Limb (tissue), 2 donors: ENCODE measurements around the gene ANKRD11.
"Not testable (repeated sequence)": the region's sequence is repeated elsewhere in the genome, so short reads cannot be mapped to it uniquely, and the experiment has no call there.

ENCODE experiments used
- DNase-seq, 2 donors: peaks; one replicate each; pipeline ENCODE4 v3.0.0-alpha.2; 2016; ENCODE audit errors: extremely low spot score in 2 of 2

Gene ANKRD11

DNA sequence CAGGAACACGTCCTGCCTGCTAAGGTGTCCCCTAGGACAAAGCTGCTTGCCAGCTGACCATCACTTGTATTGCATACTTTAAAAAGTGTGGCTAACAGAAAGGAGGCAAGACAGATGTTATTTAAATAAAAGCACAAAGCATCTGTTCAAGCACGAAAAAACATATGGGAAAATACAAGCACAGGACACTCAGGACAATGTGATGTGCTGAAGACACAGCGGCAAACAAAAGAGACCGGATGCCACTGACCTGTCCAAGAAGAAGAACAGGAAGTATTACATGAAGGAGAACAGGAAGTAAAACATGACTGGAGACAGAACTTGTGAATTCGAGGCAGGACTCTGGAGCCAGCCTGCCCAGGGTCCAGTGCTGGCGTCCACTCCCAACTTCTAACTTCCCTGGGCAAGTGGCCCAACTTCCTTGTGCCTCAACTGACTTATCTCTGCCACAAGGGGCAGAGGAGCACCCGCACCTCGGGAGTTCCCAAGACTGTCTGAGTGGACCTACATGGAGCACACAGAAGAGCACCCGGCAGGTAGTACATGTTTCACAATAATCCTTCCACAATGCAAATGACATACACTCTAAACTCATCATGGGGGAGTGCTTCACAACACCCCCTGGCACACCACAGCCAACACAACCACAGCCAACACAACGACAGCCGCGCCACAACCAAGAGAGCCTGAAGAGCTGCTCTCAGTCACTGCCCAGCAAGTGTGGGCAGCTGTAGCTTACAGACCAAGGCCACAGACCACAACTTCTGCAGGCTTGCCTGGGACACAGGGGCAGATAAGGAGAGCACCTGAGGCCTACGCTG lies 36.6 kb downstream of the ANKRD11 start:
- DNase-seq = no peak

DNA sequence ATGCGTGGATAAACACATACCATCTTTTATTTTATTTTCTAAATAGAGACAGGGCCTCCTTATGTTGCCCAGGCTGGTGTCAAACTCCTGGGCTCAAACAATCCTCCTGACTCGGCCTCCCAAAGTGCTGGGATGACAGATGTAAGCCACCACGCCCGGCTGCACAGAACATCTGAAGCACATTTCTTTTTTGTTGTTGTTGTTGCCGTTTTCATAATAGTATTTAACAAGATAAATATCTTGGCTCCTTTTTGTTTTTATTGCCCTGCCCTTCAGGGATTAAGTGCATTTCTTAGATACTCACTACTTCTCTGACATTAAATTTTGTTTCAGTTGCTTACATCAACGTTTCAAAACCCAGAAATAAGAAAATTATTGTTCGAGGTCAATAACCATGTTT lies 37.4 kb downstream of the ANKRD11 start:
- DNase-seq = no peak

GRCh38 chr16:89452241-89452640 lies 38.1 kb downstream of the ANKRD11 start:
- no peak for DNase-seq

GRCh38 chr16:89450537-89450936 lies 39.8 kb downstream of the ANKRD11 start:
- DNase-seq = no peak

DNA sequence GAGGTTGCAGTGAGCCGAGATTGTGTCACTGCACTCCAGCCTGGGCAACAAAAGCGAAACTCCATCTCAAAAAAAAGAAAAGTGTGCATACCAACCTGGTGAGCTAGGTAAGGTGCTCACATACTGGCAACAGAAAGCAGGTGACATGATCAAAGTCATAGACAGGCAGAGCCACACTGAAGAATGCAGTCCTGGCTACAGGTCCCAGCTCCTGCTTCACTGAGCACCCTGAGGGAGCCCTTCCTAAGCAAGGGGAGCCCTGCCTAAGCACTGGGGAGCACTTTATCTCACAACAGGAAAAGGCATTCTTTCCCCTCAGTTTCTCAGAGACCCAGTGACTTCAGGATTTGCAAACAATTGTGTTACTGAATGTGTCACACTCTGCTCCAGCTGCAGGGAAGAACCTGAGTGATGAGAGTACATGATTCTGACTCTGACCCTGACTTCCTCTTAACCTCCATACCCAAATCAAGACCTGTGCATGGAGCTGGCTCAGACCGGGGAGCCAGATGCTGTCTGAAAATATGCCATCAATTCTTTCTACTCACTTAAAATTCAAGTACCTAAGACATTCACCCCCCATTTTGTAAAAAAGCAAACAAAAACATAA lies 40.5 kb downstream of the ANKRD11 start:
- DNase-seq = no peak

GRCh38 chr16:89448656-89449055 lies 41.7 kb downstream of the ANKRD11 start:
- no peak for DNase-seq

DNA sequence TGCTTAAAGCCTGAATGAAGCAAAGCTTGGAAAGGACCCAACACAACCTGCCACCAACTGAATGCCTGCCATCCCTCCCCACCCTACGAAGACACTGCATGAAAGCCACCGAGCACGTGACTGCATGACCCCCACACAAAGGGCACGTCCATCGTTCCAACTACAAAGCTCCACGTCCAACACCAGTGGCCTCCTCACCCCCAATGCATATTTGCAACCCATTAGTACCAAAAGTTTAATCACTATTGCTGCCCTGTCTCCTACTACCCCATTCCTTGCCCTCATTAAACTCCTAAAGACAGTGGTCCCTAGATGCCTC lies 43.4 kb downstream of the ANKRD11 start:
- DNase-seq = no peak

DNA sequence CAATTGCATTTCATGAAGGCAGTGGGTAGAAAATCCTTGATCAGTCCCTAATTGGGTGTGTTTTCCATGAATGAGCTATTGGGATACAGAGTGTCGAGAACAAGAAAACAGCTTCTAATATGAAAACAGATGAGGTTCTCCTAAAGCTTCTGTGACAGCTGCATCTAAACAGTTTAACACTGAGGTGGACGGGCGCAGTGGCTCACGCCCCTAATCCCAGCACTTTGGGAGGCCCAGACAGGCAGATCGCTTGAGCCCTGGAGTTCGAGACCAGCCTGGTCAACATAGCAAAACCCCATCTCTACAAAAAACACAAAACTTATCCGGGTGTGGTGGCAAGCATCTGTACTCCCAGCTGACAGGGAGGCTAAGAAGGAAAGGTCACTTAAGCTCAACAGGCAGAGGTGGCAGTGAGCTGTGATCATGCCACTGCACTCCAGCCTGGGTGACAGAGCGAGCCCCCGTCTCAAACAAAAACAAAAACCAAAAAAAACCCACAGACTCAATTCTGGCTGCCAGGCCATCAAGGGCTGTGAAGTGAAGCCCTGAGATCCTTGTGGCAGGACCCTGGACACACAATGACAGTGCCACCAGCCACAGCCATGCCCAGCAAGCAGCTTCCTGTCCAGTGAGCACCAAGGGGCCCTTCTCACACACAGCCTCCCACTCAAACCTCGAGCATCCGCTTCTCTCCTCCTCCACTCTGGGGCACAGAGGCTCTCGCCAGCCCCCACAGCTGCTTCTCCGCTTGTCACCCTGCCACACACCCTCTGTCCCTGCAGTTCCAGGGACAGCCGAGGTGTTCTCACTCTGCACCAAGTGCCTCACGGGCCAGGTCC lies 44.0 kb downstream of the ANKRD11 start:
- no peak for DNase-seq

- DNase-seq = no peak
Measured at GRCh38 chr16:89445166-89445565, 45.2 kb downstream of the ANKRD11 start.

DNA sequence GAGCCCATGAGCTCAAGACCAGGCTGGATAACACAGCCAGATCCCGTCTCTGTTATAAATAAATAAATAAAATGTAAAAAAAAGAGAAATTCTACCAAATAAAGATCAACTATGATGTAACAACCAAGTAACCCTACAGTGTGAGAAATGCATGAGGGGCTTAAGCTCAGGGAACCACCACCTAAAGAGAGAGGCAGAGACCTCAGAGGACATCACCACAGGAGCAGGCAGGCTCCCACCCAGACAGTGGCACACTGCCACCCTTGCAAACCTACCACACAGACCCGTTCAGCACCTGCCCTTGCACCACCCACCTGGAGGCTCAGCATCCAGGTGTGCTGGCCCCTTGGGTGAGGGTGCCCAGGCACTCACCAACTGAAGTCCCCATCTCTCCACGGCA lies 45.6 kb downstream of the ANKRD11 start:
- DNase-seq = no peak

GRCh38 chr16:89444151-89444723 lies 46.1 kb downstream of the ANKRD11 start:
- no peak for DNase-seq

- no peak for DNase-seq
Measured at GRCh38 chr16:89443727-89444084, 46.7 kb downstream of the ANKRD11 start.

GRCh38 chr16:89442990-89443726 lies 47.2 kb downstream of the ANKRD11 start:
- no peak for DNase-seq

- DNase-seq = no peak
Measured at GRCh38 chr16:89442588-89442987, 47.8 kb downstream of the ANKRD11 start.

DNA sequence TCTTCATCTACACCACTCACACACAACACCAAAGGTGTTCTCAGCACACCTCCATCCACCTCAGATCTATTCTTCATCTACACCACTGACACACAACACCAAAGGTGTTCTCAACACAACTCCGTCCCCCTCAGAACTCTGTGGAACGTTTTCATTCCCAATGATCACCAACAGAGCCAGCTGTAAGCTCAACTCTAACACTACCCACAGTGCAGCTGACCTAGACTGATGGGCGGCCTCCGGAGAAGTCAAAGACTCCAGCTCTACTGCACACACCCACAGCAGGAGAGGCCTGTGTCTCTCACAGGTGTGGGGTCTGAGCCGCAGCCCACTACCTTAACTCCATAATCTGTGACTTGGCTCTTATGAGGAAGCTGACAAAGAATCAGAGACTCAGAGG lies 50.7 kb downstream of the ANKRD11 start:
- no peak for DNase-seq

DNA sequence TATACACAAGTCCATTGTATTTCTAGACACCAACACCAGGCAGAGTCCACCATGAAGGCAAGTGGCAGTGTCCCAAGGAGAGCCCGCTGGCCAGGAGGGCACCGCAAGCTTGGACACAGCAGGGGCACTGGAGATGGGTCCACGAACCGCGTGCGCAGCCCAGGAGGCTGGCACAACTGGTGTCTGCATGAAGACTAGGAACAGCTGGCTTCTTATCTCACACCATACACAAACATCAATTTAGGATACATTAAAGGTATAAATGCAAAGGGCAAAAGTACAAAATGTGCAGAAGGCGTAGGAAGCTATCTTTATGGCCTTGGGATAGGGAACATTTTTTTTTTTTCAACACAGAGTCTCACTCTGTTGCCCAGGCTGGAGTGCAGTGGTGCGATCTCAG lies 52.4 kb downstream of the ANKRD11 start:
- DNase-seq = no peak

- DNase-seq = no peak
Measured at GRCh38 chr16:89437251-89437987, 52.9 kb downstream of the ANKRD11 start.

- DNase-seq = no peak
Measured at GRCh38 chr16:89436366-89436765, 54.0 kb downstream of the ANKRD11 start.

- DNase-seq = not testable (repeated sequence)
Measured at GRCh38 chr16:89435059-89435458, 55.3 kb downstream of the ANKRD11 start.

GRCh38 chr16:89434490-89434889 lies 55.9 kb downstream of the ANKRD11 start:
- DNase-seq = no peak
